Measurements from ENCODE around the gene LRRC37A2. TPM values are rescaled to one million over a fixed set of nuclear protein-coding genes. Genes with fewer than 3 reads are reported as not detected.
"Not testable (repeated sequence)": the region's sequence is repeated elsewhere in the genome, so short reads cannot be mapped to it uniquely, and the experiment has no call there.

LRRC37A2 gene
- total RNA-seq, 1 donor: 12.3 TPM

DNA sequence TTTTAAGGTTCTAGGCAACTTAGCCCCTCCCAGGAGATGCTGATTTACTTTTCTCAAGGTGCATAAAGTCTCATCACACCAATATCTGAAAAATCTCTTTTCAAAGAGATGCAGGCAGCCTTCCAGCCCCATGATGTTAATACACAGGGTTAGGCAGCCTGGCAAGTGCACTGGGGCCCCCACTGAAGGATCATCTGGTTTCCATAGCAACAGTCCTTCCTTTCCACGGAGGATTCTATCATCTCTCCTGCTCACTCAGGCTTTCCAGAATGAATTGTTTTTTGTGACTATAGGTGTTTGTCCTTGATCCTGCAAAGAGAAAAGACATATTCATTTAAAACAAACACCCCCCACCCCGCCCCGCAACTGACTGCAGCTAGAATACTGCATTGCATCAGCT lies 73.2 kb downstream of the LRRC37A2 start:
- not testable (repeated sequence) for H2AFZ ChIP-seq (ENCODE audit: low read length); H3K4me2 ChIP-seq (ENCODE audit: insufficient read depth, low read length); DNase-seq (ENCODE audit: insufficient read length, low spot score, missing footprints); H3K27ac ChIP-seq (ENCODE audit: low read depth, low read length); H3K9me3 ChIP-seq (ENCODE audit: low read depth, low read length); H3K27me3 ChIP-seq (ENCODE audit: insufficient read depth, low read length); H4K20me1 ChIP-seq (ENCODE audit: insufficient read depth, low read length); H3K4me1 ChIP-seq (ENCODE audit: insufficient read depth, low read length); H3K4me3 ChIP-seq (ENCODE audit: insufficient read depth, low read length); H3K79me2 ChIP-seq (ENCODE audit: insufficient read depth, low read length); H3K36me3 ChIP-seq (ENCODE audit: insufficient read depth, low read length)

- DNase-seq (ENCODE audit: insufficient read length, low spot score, missing footprints); H3K27me3 ChIP-seq (ENCODE audit: insufficient read depth, low read length); H2AFZ ChIP-seq (ENCODE audit: low read length); H3K4me3 ChIP-seq (ENCODE audit: insufficient read depth, low read length); H3K27ac ChIP-seq (ENCODE audit: low read depth, low read length); H4K20me1 ChIP-seq (ENCODE audit: insufficient read depth, low read length); H3K36me3 ChIP-seq (ENCODE audit: insufficient read depth, low read length); H3K4me2 ChIP-seq (ENCODE audit: insufficient read depth, low read length); H3K4me1 ChIP-seq (ENCODE audit: insufficient read depth, low read length); H3K79me2 ChIP-seq (ENCODE audit: insufficient read depth, low read length); H3K9me3 ChIP-seq (ENCODE audit: low read depth, low read length): not testable (repeated sequence)
These were observed 78.2 kb downstream of the LRRC37A2 start, which contains the start of gene NSF for GRCh38 chr17:46590157-46591146. Gene NSF (plus strand): TSS chr17:46590669. CDS start chr17:46590776, 107 bp downstream.

DNA sequence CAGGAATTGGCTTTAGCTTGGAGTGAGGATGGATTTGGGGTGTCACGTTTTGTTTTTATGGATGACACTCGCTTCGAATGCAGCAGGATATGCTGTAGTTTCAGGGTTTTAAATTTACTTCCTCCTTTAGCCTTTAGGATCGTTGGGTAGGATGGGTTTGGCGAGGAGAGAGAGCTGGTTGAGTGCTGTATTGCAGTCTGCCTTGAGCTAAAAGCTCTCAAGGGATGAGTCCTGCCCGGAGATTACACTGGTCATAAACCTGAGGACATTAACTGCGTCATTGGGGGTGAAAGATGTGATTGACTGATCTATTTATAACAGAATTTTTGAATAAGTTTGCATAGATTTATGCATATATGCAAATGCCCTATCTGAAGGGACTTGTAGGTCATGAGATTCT lies 79.1 kb downstream of the LRRC37A2 start:
- H3K9me3 ChIP-seq (ENCODE audit: low read depth, low read length); H3K79me2 ChIP-seq (ENCODE audit: insufficient read depth, low read length); H3K4me1 ChIP-seq (ENCODE audit: insufficient read depth, low read length); H3K27me3 ChIP-seq (ENCODE audit: insufficient read depth, low read length); H4K20me1 ChIP-seq (ENCODE audit: insufficient read depth, low read length); DNase-seq (ENCODE audit: insufficient read length, low spot score, missing footprints); H2AFZ ChIP-seq (ENCODE audit: low read length); H3K4me2 ChIP-seq (ENCODE audit: insufficient read depth, low read length); H3K36me3 ChIP-seq (ENCODE audit: insufficient read depth, low read length); H3K4me3 ChIP-seq (ENCODE audit: insufficient read depth, low read length); H3K27ac ChIP-seq (ENCODE audit: low read depth, low read length): not testable (repeated sequence)

- not testable (repeated sequence) for H3K36me3 ChIP-seq (ENCODE audit: insufficient read depth, low read length); H3K79me2 ChIP-seq (ENCODE audit: insufficient read depth, low read length); H3K4me1 ChIP-seq (ENCODE audit: insufficient read depth, low read length); H2AFZ ChIP-seq (ENCODE audit: low read length); DNase-seq (ENCODE audit: insufficient read length, low spot score, missing footprints); H3K4me2 ChIP-seq (ENCODE audit: insufficient read depth, low read length); H3K4me3 ChIP-seq (ENCODE audit: insufficient read depth, low read length); H3K9me3 ChIP-seq (ENCODE audit: low read depth, low read length); H3K27me3 ChIP-seq (ENCODE audit: insufficient read depth, low read length); H3K27ac ChIP-seq (ENCODE audit: low read depth, low read length); H4K20me1 ChIP-seq (ENCODE audit: insufficient read depth, low read length)
These were observed 86.2 kb downstream of the LRRC37A2 start for GRCh38 chr17:46598344-46598931.

DNA sequence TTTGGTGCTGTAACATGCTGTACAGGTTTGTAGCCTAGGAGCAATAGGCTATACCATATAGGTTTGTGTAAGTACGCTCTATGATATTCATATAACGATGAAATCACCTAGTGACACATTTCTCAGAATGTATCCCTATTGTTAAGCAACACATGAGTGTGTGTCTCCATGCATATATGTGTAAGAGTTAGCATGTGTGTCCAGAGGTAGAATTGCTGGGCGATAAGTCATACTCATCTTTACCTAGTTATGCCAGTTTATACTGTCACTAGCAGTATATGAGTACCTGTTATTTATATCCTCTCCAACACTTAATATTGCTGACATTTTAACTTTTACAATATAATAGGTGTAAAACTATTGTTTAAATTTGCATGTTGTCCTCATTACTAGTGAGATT lies 88.5 kb downstream of the LRRC37A2 start:
- H3K27ac ChIP-seq (ENCODE audit: low read depth, low read length); H3K4me3 ChIP-seq (ENCODE audit: insufficient read depth, low read length); H3K27me3 ChIP-seq (ENCODE audit: insufficient read depth, low read length); H3K4me2 ChIP-seq (ENCODE audit: insufficient read depth, low read length); H4K20me1 ChIP-seq (ENCODE audit: insufficient read depth, low read length); H2AFZ ChIP-seq (ENCODE audit: low read length); H3K9me3 ChIP-seq (ENCODE audit: low read depth, low read length); H3K36me3 ChIP-seq (ENCODE audit: insufficient read depth, low read length); H3K79me2 ChIP-seq (ENCODE audit: insufficient read depth, low read length); H3K4me1 ChIP-seq (ENCODE audit: insufficient read depth, low read length); DNase-seq (ENCODE audit: insufficient read length, low spot score, missing footprints): not testable (repeated sequence)

GRCh38 chr17:46603125-46603524 lies 90.9 kb downstream of the LRRC37A2 start:
- H3K4me2 ChIP-seq (ENCODE audit: insufficient read depth, low read length); H2AFZ ChIP-seq (ENCODE audit: low read length); H3K4me3 ChIP-seq (ENCODE audit: insufficient read depth, low read length); H3K27ac ChIP-seq (ENCODE audit: low read depth, low read length); H4K20me1 ChIP-seq (ENCODE audit: insufficient read depth, low read length); H3K27me3 ChIP-seq (ENCODE audit: insufficient read depth, low read length); H3K36me3 ChIP-seq (ENCODE audit: insufficient read depth, low read length); H3K4me1 ChIP-seq (ENCODE audit: insufficient read depth, low read length); H3K79me2 ChIP-seq (ENCODE audit: insufficient read depth, low read length); H3K9me3 ChIP-seq (ENCODE audit: low read depth, low read length); DNase-seq (ENCODE audit: insufficient read length, low spot score, missing footprints): not testable (repeated sequence)

Small RNA genes lying within 50 kb of the gene (small RNA-seq; reads per million reads assigned to genes)
- gene RN7SL199P: not detected

Other genes with a start within 250 kb of the LRRC37A2 start
- 2.4 and 6.2 TPM in 2 replicates for gene LRRC37A, start 217.3 kb upstream of the LRRC37A2 start, total RNA-seq
- 6.2 and 7.6 TPM in 2 replicates for gene ARL17B, start 150.7 kb upstream of the LRRC37A2 start, total RNA-seq
- 7.7 and 13.8 TPM in 2 replicates for gene ARL17A, start 67.2 kb downstream of the LRRC37A2 start, total RNA-seq
- 63.9 and 72.7 TPM in 2 replicates for gene NSF, start 78.2 kb downstream of the LRRC37A2 start, total RNA-seq

Measured in osteoblast (primary cell).